Colonic mucosa (tissue), 4 donors: ENCODE data around the gene PRKCH. TPM values are rescaled to one million over a fixed set of nuclear protein-coding genes. Genes with fewer than 3 reads are reported as not detected.

Experiments used
- DNase-seq: peaks from one replicate; pipeline ENCODE4 v3.0.0-alpha.2; 2020
- H3K27ac ChIP-seq: fragments of 200-600 bp; one replicate; pipeline ENCODE4 v1.8.0; 2021
- H3K27me3 ChIP-seq: fragments of 200-600 bp; one replicate; pipeline ENCODE4 v1.8.0; 2021
- H3K36me3 ChIP-seq: fragments of 200-600 bp; one replicate; pipeline ENCODE4 v1.8.0; 2021
- H3K4me1 ChIP-seq: fragments of 200-600 bp; one replicate; pipeline ENCODE4 v1.8.0; 2021; ENCODE audit warnings: mild to moderate bottlenecking
- H3K4me3 ChIP-seq: fragments of 200-600 bp; one replicate; pipeline ENCODE4 v1.8.0; 2021
- H3K9ac ChIP-seq, 2 donors: one replicate each; pipeline ENCODE4 v1.7.0; 2013; ENCODE audit warnings: control low read depth in 2 of 2, low read depth in 2 of 2, low read length in 2 of 2
- H3K9me3 ChIP-seq: fragments of 200-600 bp; one replicate; pipeline ENCODE4 v1.8.0; 2021
- intact Hi-C: fragments of 100-400 bp; cut with DNase I; formaldehyde crosslinking; loops from one replicate; pipeline ENCODE4 v1.14.1; 2022
- total RNA-seq, 2 donors: library from RNA; stranded (reverse); fragmentation: NEBNext Ultra II Directional in 1 of 2; extraction: Animal tissue kit (Norgen Biotek cat#: 25700) in 1 of 2; gene quantifications; one replicate each; pipeline ENCODE4 v1.2.1, GENCODE V29; 2021
- TF ChIP-seq, protein P1 (sequence below): fragments of 200-600 bp; IDR thresholded peaks from one replicate; pipeline ENCODE4 v1.8.0; 2022; ENCODE audit warnings: antibody characterized with exemption, mild to moderate bottlenecking
- donor health status: healthy.
- donor health status: DM: no; HTN: no; CAD: no.
- donor health status: DM: no; HTN: no; CAD: no.

PRKCH gene
- total RNA-seq, 2 donors from 2014 or later = 11.4 to 11.5 TPM

DNA sequence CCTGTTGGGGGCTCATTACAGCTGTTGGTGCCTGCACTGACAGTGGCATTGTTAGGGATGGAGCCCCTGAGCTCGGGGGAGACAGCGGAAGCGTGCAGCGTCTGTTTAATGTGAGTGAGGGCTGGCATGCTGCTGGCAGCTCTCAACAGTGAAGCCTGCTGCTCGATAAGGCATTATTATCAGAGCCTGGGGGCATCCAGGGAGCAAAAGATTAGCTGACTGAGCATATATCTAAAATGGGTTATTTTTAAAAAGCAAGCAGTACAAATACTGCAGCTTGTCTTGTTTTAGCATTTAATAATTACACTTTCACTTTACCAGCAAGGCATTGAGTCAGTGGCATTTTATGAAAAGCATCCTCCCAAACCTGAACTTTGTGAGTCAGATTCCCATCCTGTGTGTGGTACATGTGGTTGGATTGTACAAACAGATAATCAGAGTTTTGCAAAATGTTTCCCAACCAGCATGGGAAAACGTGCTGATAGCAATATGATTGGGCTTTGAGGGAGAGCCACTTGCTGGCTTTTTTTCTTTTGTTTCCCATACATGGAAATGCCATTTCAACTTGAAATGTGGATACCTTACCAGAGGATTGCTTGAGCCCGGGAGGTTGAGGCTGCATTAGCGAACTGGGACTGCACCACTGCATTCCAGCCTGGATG is 150.8 kb downstream of the PRKCH start:
- no peak overlapping the region for H3K9ac ChIP-seq
- H3K4me3 ChIP-seq = no peak overlapping the region
- intact Hi-C loops = no loop called here
- no peaks in the 10 kb centered on the region for H3K9me3 ChIP-seq
- no peaks in the 10 kb centered on the region for H3K36me3 ChIP-seq
- peak overlapping the region; percentile 38 for H3K27ac ChIP-seq
- TF ChIP-seq, protein P1, sequence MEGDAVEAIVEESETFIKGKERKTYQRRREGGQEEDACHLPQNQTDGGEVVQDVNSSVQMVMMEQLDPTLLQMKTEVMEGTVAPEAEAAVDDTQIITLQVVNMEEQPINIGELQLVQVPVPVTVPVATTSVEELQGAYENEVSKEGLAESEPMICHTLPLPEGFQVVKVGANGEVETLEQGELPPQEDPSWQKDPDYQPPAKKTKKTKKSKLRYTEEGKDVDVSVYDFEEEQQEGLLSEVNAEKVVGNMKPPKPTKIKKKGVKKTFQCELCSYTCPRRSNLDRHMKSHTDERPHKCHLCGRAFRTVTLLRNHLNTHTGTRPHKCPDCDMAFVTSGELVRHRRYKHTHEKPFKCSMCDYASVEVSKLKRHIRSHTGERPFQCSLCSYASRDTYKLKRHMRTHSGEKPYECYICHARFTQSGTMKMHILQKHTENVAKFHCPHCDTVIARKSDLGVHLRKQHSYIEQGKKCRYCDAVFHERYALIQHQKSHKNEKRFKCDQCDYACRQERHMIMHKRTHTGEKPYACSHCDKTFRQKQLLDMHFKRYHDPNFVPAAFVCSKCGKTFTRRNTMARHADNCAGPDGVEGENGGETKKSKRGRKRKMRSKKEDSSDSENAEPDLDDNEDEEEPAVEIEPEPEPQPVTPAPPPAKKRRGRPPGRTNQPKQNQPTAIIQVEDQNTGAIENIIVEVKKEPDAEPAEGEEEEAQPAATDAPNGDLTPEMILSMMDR = no peak
- DNase-seq = no peak
- no peaks in the 10 kb centered on the region for H3K4me1 ChIP-seq
- no peaks in the 10 kb centered on the region for H3K27me3 ChIP-seq

DNA sequence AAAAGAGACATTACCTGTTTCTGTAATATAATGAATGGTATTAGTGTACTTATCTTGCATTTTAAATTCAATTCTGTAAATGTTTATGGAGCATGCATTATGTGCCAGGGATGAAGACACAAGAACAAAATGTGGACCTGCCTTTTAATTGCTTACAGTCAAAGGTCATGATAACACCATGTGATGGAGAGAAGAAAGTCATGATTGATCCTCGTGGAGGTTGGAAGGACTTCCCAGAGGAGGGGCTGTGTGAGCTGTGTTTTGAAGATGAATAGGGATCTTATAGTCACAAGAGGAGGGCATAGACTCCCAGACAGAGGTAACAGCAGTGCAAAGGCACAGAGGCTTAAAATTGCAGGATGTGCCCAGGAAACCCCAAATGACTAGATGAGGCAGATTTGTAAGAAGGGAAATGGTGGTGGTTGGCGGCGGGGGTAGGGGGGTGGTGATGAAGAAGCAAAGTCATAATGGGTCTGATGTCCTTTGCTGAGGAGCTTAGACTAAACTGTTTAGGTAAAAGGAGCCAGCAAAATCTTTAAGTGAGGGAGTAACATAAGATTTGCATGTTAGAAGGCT is 151.5 kb downstream of the PRKCH start:
- H3K9ac ChIP-seq = no peak overlapping the region
- no peaks in the 10 kb centered on the region for H3K36me3 ChIP-seq
- no peaks in the 10 kb centered on the region for H3K27me3 ChIP-seq
- TF ChIP-seq, protein P1 = no peak
- H3K4me1 ChIP-seq = no peaks in the 10 kb centered on the region
- no peak overlapping the region for H3K4me3 ChIP-seq
- DNase-seq = no peak
- intact Hi-C loops = no loop called here
- H3K27ac ChIP-seq = peak overlapping the region; percentile 38
- no peaks in the 10 kb centered on the region for H3K9me3 ChIP-seq

DNA sequence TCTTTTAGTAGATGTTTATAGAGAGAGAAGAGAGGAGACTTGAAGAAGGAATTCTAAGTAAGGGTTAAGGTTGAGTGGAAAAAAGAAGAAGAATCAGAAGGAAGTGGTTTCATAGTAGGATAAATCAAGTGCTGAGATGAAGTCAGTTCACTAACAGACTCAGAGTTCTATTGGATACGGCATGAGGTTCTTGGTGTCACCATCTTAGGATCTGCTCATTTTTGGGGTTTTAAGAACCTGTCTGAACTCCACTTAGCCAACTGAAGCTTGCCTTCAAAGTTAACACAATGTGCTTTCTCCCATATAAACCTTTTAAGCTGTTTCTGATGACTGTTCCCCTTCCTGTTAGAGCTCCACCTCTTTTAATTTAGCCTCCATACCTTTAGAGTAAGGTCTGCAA is 152.6 kb downstream of the PRKCH start:
- TF ChIP-seq, protein P1 = no peak

DNA sequence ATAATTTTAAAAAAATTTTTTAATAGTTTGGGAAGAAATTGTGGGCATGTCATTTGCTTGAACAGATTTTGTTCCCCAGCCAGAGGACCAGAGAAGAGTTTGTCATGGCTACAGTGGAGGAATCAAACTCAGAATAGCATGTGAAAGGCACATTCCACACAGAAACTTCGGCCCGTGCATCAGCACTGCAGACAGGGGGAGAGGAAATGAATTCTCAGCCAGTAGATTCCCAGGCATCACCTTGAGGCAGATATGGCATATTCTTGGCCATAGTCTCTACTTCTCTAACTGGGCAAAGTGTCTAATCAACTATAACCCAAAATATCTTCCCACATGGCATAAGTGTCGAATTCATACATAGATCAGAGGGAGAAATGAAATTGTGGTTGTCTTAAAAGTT is 153.3 kb downstream of the PRKCH start:
- TF ChIP-seq, protein P1 = no peak
- Histone ChIP-seq H3K4me3 (no peak overlapping the region), H3K27me3 (no peaks in the 10 kb centered on the region), H3K9ac (no peak overlapping the region), H3K4me1 (no peaks in the 10 kb centered on the region), H3K9me3 (no peaks in the 10 kb centered on the region), H3K27ac (no peak overlapping the region), H3K36me3 (no peaks in the 10 kb centered on the region)
- intact Hi-C loops = no loop called here
- DNase-seq = no peak

More for the DNA sequence above, 152.6 kb downstream of the PRKCH start:
- intact Hi-C loops = no loop called here
- H3K36me3 ChIP-seq = no peaks in the 10 kb centered on the region
- H3K27ac ChIP-seq = no peak overlapping the region
- H3K27me3 ChIP-seq = no peaks in the 10 kb centered on the region
- DNase-seq = no peak
- H3K4me1 ChIP-seq = no peaks in the 10 kb centered on the region
- H3K4me3 ChIP-seq = no peak overlapping the region
- no peak overlapping the region for H3K9ac ChIP-seq
- H3K9me3 ChIP-seq = no peaks in the 10 kb centered on the region

DNA sequence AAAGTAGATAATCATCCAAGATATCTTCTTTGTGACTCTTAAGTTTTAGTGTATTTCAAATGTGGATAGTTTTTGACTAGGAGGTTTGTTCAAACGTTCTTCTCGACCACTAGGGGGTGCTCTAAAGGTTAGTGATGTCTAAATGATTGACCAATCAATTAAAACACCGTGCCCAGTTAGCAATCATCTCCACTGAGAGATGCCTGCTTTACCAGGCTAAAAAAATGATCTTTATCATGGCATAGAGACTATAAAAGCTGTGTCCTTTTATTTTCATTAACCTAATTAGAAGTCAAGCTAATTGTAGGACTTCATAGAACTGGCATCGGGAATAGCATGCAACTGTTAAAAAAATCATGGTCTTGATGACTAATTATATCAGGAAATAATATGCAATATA is 153.9 kb downstream of the PRKCH start:
- Histone ChIP-seq H3K9ac (no peak overlapping the region), H3K27ac (no peak overlapping the region), H3K27me3 (no peaks in the 10 kb centered on the region), H3K4me3 (no peak overlapping the region), H3K36me3 (no peaks in the 10 kb centered on the region), H3K9me3 (no peaks in the 10 kb centered on the region), H3K4me1 (no peaks in the 10 kb centered on the region)
- TF ChIP-seq, protein P1 = peak; percentile 51
- no peak for DNase-seq
- intact Hi-C loops = no loop called here
